CD4-positive, alpha-beta memory T cell (primary cell): ENCODE results near the gene EPN2. TPM values are rescaled to one million over a fixed set of nuclear protein-coding genes. Genes with fewer than 3 reads are reported as not detected.

Experiments used
- CTCF ChIA-PET: fragments of 350-600 bp; sonication (Branson Sonifier 250); formaldehyde crosslinking; loops from one replicate; lab custom pipeline; 2021; ENCODE audit warnings: inconsistent platforms; ENCODE audit not compliant: partially characterized antibody; lab: Charles Lee
- POLR2A ChIA-PET: fragments of 350-600 bp; sonication (Branson Sonifier 250); formaldehyde crosslinking; loops from one replicate; lab custom pipeline; 2021; ENCODE audit not compliant: partially characterized antibody; lab: Charles Lee
- DNase-seq, 5 donors: peaks; one replicate each; pipeline versions ENCODE4 v3.0.0 to v3.0.0-alpha.2; 2020 to 2022; ENCODE audit warnings: mixed read lengths in 1 of 5
- H3K27ac ChIP-seq: one replicate; pipeline ENCODE4 v1.7.0; 2013; ENCODE audit warnings: low read depth, low read length
- H3K27me3 ChIP-seq: 2 replicates; pipeline ENCODE4 v1.7.0; 2013; ENCODE audit warnings: mild to moderate bottlenecking, low read length, moderate library complexity; ENCODE audit not compliant: insufficient read depth
- H3K36me3 ChIP-seq: 2 replicates; pipeline ENCODE4 v1.7.0; 2013; ENCODE audit warnings: mild to moderate bottlenecking, low read length, moderate library complexity; ENCODE audit not compliant: insufficient read depth
- H3K4me1 ChIP-seq: 2 replicates; pipeline ENCODE4 v1.7.0; 2013; ENCODE audit warnings: mild to moderate bottlenecking, low read length, moderate library complexity; ENCODE audit not compliant: insufficient read depth
- H3K4me3 ChIP-seq, 2 donors: one replicate each; pipeline ENCODE4 v1.7.0; 2013; ENCODE audit warnings: low read length in 2 of 2, mild to moderate bottlenecking in 1 of 2
- H3K9me3 ChIP-seq, 2 donors: one replicate each; pipeline ENCODE4 v1.7.0; 2013; ENCODE audit warnings: low read length in 2 of 2, control low read depth in 1 of 2; ENCODE audit not compliant: control insufficient read depth in 1 of 2
- H3K27ac Mint-ChIP-seq, 7 donors: one replicate each; pipeline ENCODE4 v1.8.0; 2020 to 2021; ENCODE audit warnings: mixed read lengths in 7 of 7, mild to moderate bottlenecking in 6 of 7, inconsistent platforms in 3 of 7, moderate library complexity in 3 of 7
- H3K27me3 Mint-ChIP-seq, 2 donors: one replicate each; pipeline ENCODE4 v1.8.0; 2020 to 2021; ENCODE audit warnings: mixed read lengths in 2 of 2
- H3K36me3 Mint-ChIP-seq, 2 donors: one replicate each; pipeline ENCODE4 v1.8.0; 2020 to 2021; ENCODE audit warnings: mixed read lengths in 2 of 2, inconsistent platforms in 1 of 2, mild to moderate bottlenecking in 1 of 2
- H3K4me1 Mint-ChIP-seq, 4 donors: one replicate each; pipeline ENCODE4 v1.8.0; 2020 to 2021; ENCODE audit warnings: mixed read lengths in 4 of 4, mild to moderate bottlenecking in 1 of 4
- H3K4me3 Mint-ChIP-seq, 8 donors: one replicate each; pipeline ENCODE4 v1.8.0; 2020 to 2021; ENCODE audit warnings: mixed read lengths in 8 of 8, mild to moderate bottlenecking in 7 of 8, moderate library complexity in 6 of 8, inconsistent platforms in 3 of 8
- H3K9me3 Mint-ChIP-seq, 8 donors: one replicate each; pipeline ENCODE4 v1.8.0; 2020 to 2021; ENCODE audit warnings: mixed read lengths in 8 of 8, mild to moderate bottlenecking in 5 of 8, inconsistent platforms in 3 of 8, moderate library complexity in 1 of 8
- intact Hi-C: fragments of 100-400 bp; cut with micrococcal nuclease; formaldehyde crosslinking; loops from one replicate; pipeline ENCODE4 v1.15.1; 2023
- polyA plus RNA-seq, 2 donors: library from polyadenylated mRNA; unstranded; fragments of 300-500 nt; fragmentation: Illumina TruSeq; gene quantifications; one replicate each; pipeline ENCODE4 v1.2.3, GENCODE V29; 2021
- total RNA-seq, 2 experiments: library from RNA; stranded (reverse); gene quantifications; one replicate each; pipeline ENCODE4 v1.2.3, GENCODE V29; 2021

EPN2 gene
- total and polyA plus RNA-seq, 4 experiments from 2014 or later: 4.2 to 10.4 (median 9.9) TPM

DNA sequence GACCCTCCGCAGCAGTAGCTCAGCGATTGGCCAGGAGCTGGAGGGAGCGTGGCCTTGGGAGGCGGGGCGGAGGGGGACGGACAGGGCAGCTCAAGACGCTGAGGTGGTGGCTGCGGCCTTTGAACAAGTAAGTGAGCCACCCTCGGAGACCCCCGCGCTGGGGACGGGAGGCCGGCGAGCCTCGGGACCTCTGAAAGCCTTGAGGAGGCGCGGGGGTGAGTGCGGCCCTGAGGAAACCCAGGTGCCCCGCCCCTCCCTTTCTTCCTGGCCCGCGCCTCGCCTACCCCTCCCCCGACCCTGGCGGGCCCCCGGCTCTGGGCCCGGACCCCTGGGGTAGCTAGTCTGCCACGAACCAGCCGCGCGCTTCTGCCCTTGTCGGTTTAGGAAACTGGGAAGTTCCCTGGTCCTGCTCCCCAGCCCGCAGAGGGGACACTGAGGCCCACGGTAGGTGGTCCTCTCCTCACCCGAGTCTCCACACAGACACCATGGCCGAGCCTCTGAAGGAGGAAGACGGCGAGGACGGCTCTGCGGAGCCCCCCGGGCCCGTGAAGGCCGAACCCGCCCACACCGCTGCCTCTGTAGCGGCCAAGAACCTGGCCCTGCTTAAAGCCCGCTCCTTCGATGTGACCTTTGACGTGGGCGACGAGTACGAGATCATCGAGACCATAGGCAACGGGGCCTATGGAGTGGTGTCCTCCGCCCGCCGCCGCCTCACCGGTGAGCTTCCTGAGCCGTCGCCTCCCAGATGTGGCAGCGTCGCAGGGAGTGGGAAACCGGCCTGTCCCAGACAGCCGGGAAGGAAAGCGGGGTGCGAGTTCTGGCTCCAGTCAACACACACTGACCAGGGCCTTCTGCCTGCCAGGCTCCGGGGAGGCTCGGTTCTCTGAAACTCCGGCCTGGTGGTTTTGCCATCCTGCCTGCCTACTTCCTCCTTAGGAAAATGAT is 141.5 kb downstream of the EPN2 start, which contains the start of gene MAPK7:
Gene MAPK7, plus strand, starts transcription at position 83 of the 945 bp plus-strand sequence. Its CDS starts 403 bp downstream, at position 486.
- DNase-seq: peak in 1 of 5 donors; percentile 25
- ChIA-PET POLR2A (interaction anchor here (0.6 to 2.4 kb wide), 12 partner anchors 8 to 394 kb away, joined by 3 to 47 read pairs (median 4); partner anchors contain the start of genes ALDH3A2 and B9D1), CTCF (interaction anchor here (0.8 to 3.3 kb wide), 11 partner anchors 9 to 384 kb away, joined by 3 to 84 read pairs (median 5); partner anchors contain the start of gene B9D1)
- peaks cover 15% of the 10 kb centered on the region for H3K4me1 ChIP-seq
- intact Hi-C loops: loop anchor here (1.0 to 10.0 kb wide), 5 partner anchors 8 to 524 kb away; partner anchors contain the start of genes ALDH3A2, B9D1 and PRPSAP2
- peaks cover 10% of the 10 kb centered on the region for H3K36me3 ChIP-seq
- H3K36me3 Mint-ChIP-seq: peaks cover 22 to 46% of the 10 kb centered on the region in 2 donors
- no peaks in the 10 kb centered on the region for H3K27me3 ChIP-seq
- no peaks in the 10 kb centered on the region for H3K27me3 Mint-ChIP-seq
- peak within 1 kb of the TSS; percentile 94 to 100 (median 99) for H3K4me3 Mint-ChIP-seq
- peaks cover 0 to 3% (median 0%) of the 10 kb centered on the region in 8 donors for H3K9me3 Mint-ChIP-seq
- peaks cover 13 to 49% (median 18%) of the 10 kb centered on the region in 4 donors for H3K4me1 Mint-ChIP-seq
- H3K9me3 ChIP-seq: no peaks in the 10 kb centered on the region
- peak within 1 kb of the TSS; percentile 96 to 98 for H3K4me3 ChIP-seq
- H3K27ac Mint-ChIP-seq: peak within 1 kb of the TSS; percentile 91 to 99 (median 98)
- H3K27ac ChIP-seq: peak within 1 kb of the TSS; percentile 91

DNA sequence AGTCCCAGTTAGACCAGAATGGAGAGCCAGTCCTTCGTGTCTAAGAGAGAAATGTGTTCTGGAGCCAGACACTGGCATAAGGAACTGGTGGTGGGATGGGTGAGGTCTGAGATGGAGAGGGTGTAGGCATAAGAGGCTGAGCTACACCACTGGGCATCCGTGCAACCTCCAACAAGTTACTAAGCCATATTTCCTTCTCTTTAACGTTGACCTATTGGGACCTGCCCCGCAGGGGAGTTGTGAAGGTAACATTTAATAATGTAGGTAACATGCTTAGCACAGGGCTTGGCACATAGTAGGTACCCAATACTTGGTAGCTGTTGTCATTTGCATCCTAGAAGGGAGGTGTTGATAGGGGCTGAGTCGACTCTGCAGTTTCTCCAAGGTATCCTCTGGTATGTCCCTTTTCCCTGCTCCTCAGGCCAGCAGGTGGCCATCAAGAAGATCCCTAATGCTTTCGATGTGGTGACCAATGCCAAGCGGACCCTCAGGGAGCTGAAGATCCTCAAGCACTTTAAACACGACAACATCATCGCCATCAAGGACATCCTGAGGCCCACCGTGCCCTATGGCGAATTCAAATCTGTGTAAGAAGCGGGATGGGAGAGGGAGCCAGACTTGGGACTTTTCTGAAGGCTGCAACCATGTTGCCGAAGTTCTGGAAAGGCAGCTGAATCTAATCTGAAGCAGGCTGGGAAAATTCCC is 142.3 kb downstream of the EPN2 start:
- no peaks in the 10 kb centered on the region for H3K27me3 Mint-ChIP-seq
- Histone ChIP-seq H3K27ac (no peak overlapping the region), H3K36me3 (peaks cover 10% of the 10 kb centered on the region), H3K27me3 (no peaks in the 10 kb centered on the region), H3K4me3 (no peak overlapping the region), H3K9me3 (no peaks in the 10 kb centered on the region), H3K4me1 (peaks cover 15% of the 10 kb centered on the region)
- peaks cover 0 to 3% (median 0%) of the 10 kb centered on the region in 8 donors for H3K9me3 Mint-ChIP-seq
- H3K4me3 Mint-ChIP-seq: peak overlapping the region; percentile 67 to 100 (median 98)
- CTCF ChIA-PET: interaction anchor here (2.1 to 3.3 kb wide), 2 partner anchors 16 to 68 kb away, joined by 12 to 30 read pairs; partner anchors contain the start of gene B9D1
- intact Hi-C loops: loop anchor here (5.0 to 10.0 kb wide), 3 partner anchors 128 to 525 kb away; partner anchors contain the start of genes ALDH3A2 and PRPSAP2
- POLR2A ChIA-PET: interaction anchor here (2.4 kb wide), 1 partner anchor 14 kb away, joined by 20 read pairs; no protein-coding TSS in a partner anchor
- H3K36me3 Mint-ChIP-seq: peaks cover 27 to 52% of the 10 kb centered on the region in 2 donors
- peak overlapping the region; percentile 67 to 98 (median 85) for H3K27ac Mint-ChIP-seq
- peaks cover 13 to 42% (median 14%) of the 10 kb centered on the region in 4 donors for H3K4me1 Mint-ChIP-seq
- no peak for DNase-seq

DNA sequence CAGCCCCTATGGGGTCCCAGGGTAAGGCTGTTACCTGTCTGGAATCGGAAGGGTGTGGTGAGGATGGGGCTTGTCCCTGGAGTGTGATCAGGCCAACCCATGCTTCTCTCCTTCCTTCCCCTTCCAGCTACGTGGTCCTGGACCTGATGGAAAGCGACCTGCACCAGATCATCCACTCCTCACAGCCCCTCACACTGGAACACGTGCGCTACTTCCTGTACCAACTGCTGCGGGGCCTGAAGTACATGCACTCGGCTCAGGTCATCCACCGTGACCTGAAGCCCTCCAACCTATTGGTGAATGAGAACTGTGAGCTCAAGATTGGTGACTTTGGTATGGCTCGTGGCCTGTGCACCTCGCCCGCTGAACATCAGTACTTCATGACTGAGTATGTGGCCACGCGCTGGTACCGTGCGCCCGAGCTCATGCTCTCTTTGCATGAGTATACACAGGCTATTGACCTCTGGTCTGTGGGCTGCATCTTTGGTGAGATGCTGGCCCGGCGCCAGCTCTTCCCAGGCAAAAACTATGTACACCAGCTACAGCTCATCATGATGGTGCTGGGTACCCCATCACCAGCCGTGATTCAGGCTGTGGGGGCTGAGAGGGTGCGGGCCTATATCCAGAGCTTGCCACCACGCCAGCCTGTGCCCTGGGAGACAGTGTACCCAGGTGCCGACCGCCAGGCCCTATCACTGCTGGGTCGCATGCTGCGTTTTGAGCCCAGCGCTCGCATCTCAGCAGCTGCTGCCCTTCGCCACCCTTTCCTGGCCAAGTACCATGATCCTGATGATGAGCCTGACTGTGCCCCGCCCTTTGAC is 143.5 kb downstream of the EPN2 start:
- DNase-seq: no peak
- Histone ChIP-seq H3K4me1 (peaks cover 15% of the 10 kb centered on the region), H3K9me3 (no peaks in the 10 kb centered on the region), H3K27ac (no peak overlapping the region), H3K36me3 (peaks cover 10% of the 10 kb centered on the region), H3K27me3 (no peaks in the 10 kb centered on the region), H3K4me3 (no peak overlapping the region)
- ChIA-PET CTCF (interaction anchor here (1.0 to 2.1 kb wide), 3 partner anchors 8 to 18 kb away, joined by 3 to 12 read pairs (median 3); partner anchors contain the start of gene B9D1), POLR2A (interaction anchor here (0.9 kb wide), 1 partner anchor 18 kb away, joined by 3 read pairs; no protein-coding TSS in a partner anchor)
- H3K27ac Mint-ChIP-seq: peak overlapping the region in 1 of 7 donors; percentile 46
- no peaks in the 10 kb centered on the region for H3K27me3 Mint-ChIP-seq
- H3K4me3 Mint-ChIP-seq: peak overlapping the region in 3 of 8 donors; percentile 28 to 48 (median 42)
- H3K9me3 Mint-ChIP-seq: peaks cover 0 to 3% (median 0%) of the 10 kb centered on the region in 8 donors
- intact Hi-C loops: no loop called here
- peaks cover 29 to 54% of the 10 kb centered on the region in 2 donors for H3K36me3 Mint-ChIP-seq
- H3K4me1 Mint-ChIP-seq: peaks cover 11 to 37% (median 14%) of the 10 kb centered on the region in 4 donors

DNA sequence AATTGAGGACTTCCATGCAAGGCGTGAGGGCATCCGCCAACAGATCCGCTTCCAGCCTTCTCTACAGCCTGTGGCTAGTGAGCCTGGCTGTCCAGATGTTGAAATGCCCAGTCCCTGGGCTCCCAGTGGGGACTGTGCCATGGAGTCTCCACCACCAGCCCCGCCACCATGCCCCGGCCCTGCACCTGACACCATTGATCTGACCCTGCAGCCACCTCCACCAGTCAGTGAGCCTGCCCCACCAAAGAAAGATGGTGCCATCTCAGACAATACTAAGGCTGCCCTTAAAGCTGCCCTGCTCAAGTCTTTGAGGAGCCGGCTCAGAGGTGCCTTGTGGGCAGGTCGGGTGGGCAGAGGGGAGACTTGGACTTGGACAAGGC is 144.2 kb downstream of the EPN2 start:
- Mint-ChIP-seq H3K4me3 (peak overlapping the region in 1 of 8 donors; percentile 28), H3K4me1 (peaks cover 10 to 32% (median 11%) of the 10 kb centered on the region in 4 donors), H3K27ac (no peak overlapping the region), H3K9me3 (peaks cover 0 to 3% (median 0%) of the 10 kb centered on the region in 8 donors), H3K27me3 (no peaks in the 10 kb centered on the region), H3K36me3 (peaks cover 29 to 54% of the 10 kb centered on the region in 2 donors)
- ChIA-PET POLR2A (no interaction called here), CTCF (interaction anchor here (1.0 to 1.1 kb wide), 2 partner anchors 8 to 16 kb away, joined by 3 read pairs; no protein-coding TSS in a partner anchor)
- Histone ChIP-seq H3K27ac (no peak overlapping the region), H3K4me3 (no peak overlapping the region), H3K27me3 (no peaks in the 10 kb centered on the region), H3K4me1 (peaks cover 11% of the 10 kb centered on the region), H3K36me3 (peaks cover 10% of the 10 kb centered on the region), H3K9me3 (no peaks in the 10 kb centered on the region)
- peak in 1 of 5 donors; percentile 28 for DNase-seq
- intact Hi-C loops: no loop called here

DNA sequence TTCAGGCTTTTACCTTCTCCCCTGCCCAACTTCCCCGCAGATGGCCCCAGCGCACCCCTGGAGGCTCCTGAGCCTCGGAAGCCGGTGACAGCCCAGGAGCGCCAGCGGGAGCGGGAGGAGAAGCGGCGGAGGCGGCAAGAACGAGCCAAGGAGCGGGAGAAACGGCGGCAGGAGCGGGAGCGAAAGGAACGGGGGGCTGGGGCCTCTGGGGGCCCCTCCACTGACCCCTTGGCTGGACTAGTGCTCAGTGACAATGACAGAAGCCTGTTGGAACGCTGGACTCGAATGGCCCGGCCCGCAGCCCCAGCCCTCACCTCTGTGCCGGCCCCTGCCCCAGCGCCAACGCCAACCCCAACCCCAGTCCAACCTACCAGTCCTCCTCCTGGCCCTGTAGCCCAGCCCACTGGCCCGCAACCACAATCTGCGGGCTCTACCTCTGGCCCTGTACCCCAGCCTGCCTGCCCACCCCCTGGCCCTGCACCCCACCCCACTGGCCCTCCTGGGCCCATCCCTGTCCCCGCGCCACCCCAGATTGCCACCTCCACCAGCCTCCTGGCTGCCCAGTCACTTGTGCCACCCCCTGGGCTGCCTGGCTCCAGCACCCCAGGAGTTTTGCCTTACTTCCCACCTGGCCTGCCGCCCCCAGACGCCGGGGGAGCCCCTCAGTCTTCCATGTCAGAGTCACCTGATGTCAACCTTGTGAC is 144.7 kb downstream of the EPN2 start:
- H3K4me1 Mint-ChIP-seq: peaks cover 8 to 28% (median 9%) of the 10 kb centered on the region in 4 donors
- Histone ChIP-seq H3K27ac (no peak overlapping the region), H3K4me3 (no peak overlapping the region), H3K27me3 (no peaks in the 10 kb centered on the region), H3K4me1 (peaks cover 8% of the 10 kb centered on the region), H3K36me3 (peaks cover 10% of the 10 kb centered on the region), H3K9me3 (no peaks in the 10 kb centered on the region)
- ChIA-PET CTCF (no interaction called here), POLR2A (no interaction called here)
- DNase-seq: no peak
- H3K4me3 Mint-ChIP-seq: no peak overlapping the region
- no peak overlapping the region for H3K27ac Mint-ChIP-seq
- H3K9me3 Mint-ChIP-seq: peaks cover 0 to 2% (median 0%) of the 10 kb centered on the region in 8 donors
- H3K36me3 Mint-ChIP-seq: peaks cover 29 to 54% of the 10 kb centered on the region in 2 donors
- no peaks in the 10 kb centered on the region for H3K27me3 Mint-ChIP-seq
- intact Hi-C loops: no loop called here
